Liver (tissue), 9 donors: ENCODE data around the gene HOXB2. TPM values are rescaled to one million over a fixed set of nuclear protein-coding genes. Genes with fewer than 3 reads are reported as not detected.

ENCODE experiments used
- DNase-seq: peaks from one replicate; pipeline ENCODE4 v3.0.0-alpha.2; 2017; ENCODE audit warnings: low spot score
- H3K27ac ChIP-seq, 2 donors: one replicate each; pipeline ENCODE4 v1.7.0; 2013; ENCODE audit warnings: inconsistent platforms in 2 of 2, low read length in 2 of 2, control low read depth in 1 of 2, low read depth in 1 of 2, mild to moderate bottlenecking in 1 of 2
- H3K27me3 ChIP-seq, 4 donors: one replicate each; pipeline versions ENCODE4 v1.6.1 to v1.7.0; 2013; ENCODE audit warnings: low read length in 3 of 4, inconsistent platforms in 1 of 4, mild to moderate bottlenecking in 1 of 4, moderate library complexity in 1 of 4; ENCODE audit not compliant: control insufficient read depth in 4 of 4, insufficient read depth in 4 of 4
- H3K36me3 ChIP-seq, 4 donors: one replicate each; pipeline versions ENCODE4 v1.6.1 to v1.7.0; 2013; ENCODE audit warnings: low read length in 3 of 4, mild to moderate bottlenecking in 3 of 4, low read depth in 1 of 4, moderate library complexity in 1 of 4; ENCODE audit not compliant: control insufficient read depth in 4 of 4, insufficient read depth in 3 of 4
- H3K4me1 ChIP-seq, 4 donors: one replicate each; pipeline versions ENCODE4 v1.6.1 to v1.7.0; 2013; ENCODE audit warnings: low read length in 3 of 4, mild to moderate bottlenecking in 3 of 4, moderate library complexity in 1 of 4; ENCODE audit not compliant: control insufficient read depth in 4 of 4, insufficient read depth in 4 of 4
- H3K4me3 ChIP-seq, 3 donors: one replicate each; pipeline versions ENCODE4 v1.6.1 to v1.7.0; 2013; ENCODE audit warnings: low read length in 3 of 3, control low read depth in 1 of 3, low read depth in 1 of 3, mild to moderate bottlenecking in 1 of 3
- H3K9ac ChIP-seq, 2 donors: one replicate each; pipeline ENCODE4 v1.7.0; 2013; ENCODE audit warnings: low read length in 2 of 2, mild to moderate bottlenecking in 2 of 2, moderate library complexity in 2 of 2, control low read depth in 1 of 2, low read depth in 1 of 2
- H3K9me3 ChIP-seq, 4 donors: one replicate each; pipeline versions ENCODE4 v1.6.1 to v1.7.0; 2013; ENCODE audit warnings: low read length in 3 of 4; ENCODE audit not compliant: control insufficient read depth in 4 of 4
- EGR1 ChIP-seq, 2 donors: IDR thresholded peaks; 2 replicates each; pipeline ENCODE4 v1.6.1; 2016 to 2018; ENCODE audit warnings: antibody characterized with exemption in 2 of 2, low read depth in 2 of 2
- FOXA1 ChIP-seq: IDR thresholded peaks from 2 replicates; pipeline ENCODE4 v1.6.1; 2016; ENCODE audit warnings: antibody characterized with exemption
- FOXA2 ChIP-seq: IDR thresholded peaks from 2 replicates; pipeline ENCODE4 v1.6.1; 2016; ENCODE audit warnings: antibody characterized with exemption
- HNF4A ChIP-seq, 2 donors: conservative IDR thresholded peaks; 2 replicates each; pipeline ENCODE4 v1.6.1; 2016; ENCODE audit warnings: antibody characterized with exemption in 2 of 2, mild to moderate bottlenecking in 2 of 2
- HNF4G ChIP-seq: IDR thresholded peaks from 2 replicates; pipeline ENCODE4 v1.6.1; 2016; ENCODE audit warnings: antibody characterized with exemption
- JUND ChIP-seq, 2 donors: IDR thresholded peaks; 2 replicates each; pipeline ENCODE4 v1.6.1; 2016; ENCODE audit warnings: antibody characterized with exemption in 2 of 2
- NR2F2 ChIP-seq: IDR thresholded peaks from 2 replicates; pipeline ENCODE4 v1.6.1; 2016; ENCODE audit warnings: antibody characterized with exemption
- RAD21 ChIP-seq, 2 donors: IDR thresholded peaks; 2 replicates each; pipeline ENCODE4 v1.6.1; 2016; ENCODE audit warnings: antibody characterized with exemption in 2 of 2, mild to moderate bottlenecking in 2 of 2
- REST ChIP-seq: IDR thresholded peaks from 2 replicates; pipeline ENCODE4 v1.6.1; 2016; ENCODE audit warnings: antibody characterized with exemption, mild to moderate bottlenecking
- RXRA ChIP-seq, 2 donors: IDR thresholded peaks; 2 replicates each; pipeline ENCODE4 v1.6.1; 2017 to 2018; ENCODE audit warnings: antibody characterized with exemption in 2 of 2, mild to moderate bottlenecking in 1 of 2
- SP1 ChIP-seq: IDR thresholded peaks from 2 replicates; pipeline ENCODE4 v1.6.1; 2018; ENCODE audit warnings: antibody characterized with exemption, mild to moderate bottlenecking
- TAF1 ChIP-seq: conservative IDR thresholded peaks from 2 replicates; pipeline ENCODE4 v1.6.1; 2016; ENCODE audit warnings: antibody characterized with exemption, mild to moderate bottlenecking
- YY1 ChIP-seq: IDR thresholded peaks from 2 replicates; pipeline ENCODE4 v1.6.1; 2016; ENCODE audit warnings: antibody characterized with exemption, mild to moderate bottlenecking
- WGBS: extraction: QIAGEN DNeasy Blood & Tissue Kit; methylation state at CpG from one replicate; pipeline ENCODE4 v1.1.7; 2013; 5-methylcytosine and 5-hydroxymethylcytosine counted together
- polyA plus RNA-seq, 2 donors: library from polyadenylated mRNA; stranded (reverse) in 1 of 2; unstranded in 1 of 2; fragments of 200-250 nt in 1 of 2; fragments of >200 nt in 1 of 2; fragmentation: Nextera tagmentation in 1 of 2; extraction: Ambion mirVana in 1 of 2; gene quantifications; one replicate each; pipeline versions ENCODE4 v1.2.1 to v1.2.3, GENCODE V29; 2013 to 2015
- total RNA-seq, 2 donors: library from RNA; depleted of rRNA; stranded (reverse); fragments of >200 nt; gene quantifications; one replicate each; pipeline ENCODE4 v1.2.3, GENCODE V29; 2014
- TF ChIP-seq, protein P1 (sequence below): IDR thresholded peaks from 2 replicates; pipeline ENCODE4 v1.6.1; 2016; ENCODE audit warnings: antibody characterized with exemption
- TF ChIP-seq, protein P2 (sequence below): IDR thresholded peaks from 2 replicates; pipeline ENCODE4 v1.6.1; 2016; ENCODE audit warnings: antibody characterized with exemption
- TF ChIP-seq, protein P3 (sequence below): IDR thresholded peaks from 2 replicates; pipeline ENCODE4 v1.6.1; 2016; ENCODE audit warnings: antibody characterized with exemption
- TF ChIP-seq, protein P4 (sequence below): fragments of 150-350 bp; IDR thresholded peaks from 2 replicates; pipeline ENCODE4 v1.5.1; 2017; ENCODE audit warnings: improper control_type of control experiment, low read depth, low read length; ENCODE audit not compliant: missing input control
- donor health status: healthy.
- donor health status: healthy.
- donor health status: healthy.
- donor health status: healthy.
- donor health status: healthy.

Gene HOXB2
- total and polyA plus RNA-seq, 4 donors, result 0.67 to 2.5 (median 1.8) TPM

GRCh38 chr17:48561884-48562810 is 17.2 kb upstream of the HOXB2 start:
- DNase-seq, result no peak
- H3K27me3 ChIP-seq, result peaks cover 3 to 11% (median 7%) of the 10 kb centered on the region in 4 donors
- peaks cover 0 to 2% (median 0%) of the 10 kb centered on the region in 4 donors for H3K4me1 ChIP-seq
- H3K4me3 ChIP-seq, result no peak overlapping the region
- no peak for TF ChIP-seq RXRA (IDR thresholded peaks at IDR 0.05)
- no peak for TF ChIP-seq HNF4G
- no peak for TF ChIP-seq JUND (IDR thresholded peaks at IDR 0.05)
- TF ChIP-seq, protein P1, sequence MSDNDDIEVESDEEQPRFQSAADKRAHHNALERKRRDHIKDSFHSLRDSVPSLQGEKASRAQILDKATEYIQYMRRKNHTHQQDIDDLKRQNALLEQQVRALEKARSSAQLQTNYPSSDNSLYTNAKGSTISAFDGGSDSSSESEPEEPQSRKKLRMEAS, result no peak
- TF ChIP-seq, protein P2, sequence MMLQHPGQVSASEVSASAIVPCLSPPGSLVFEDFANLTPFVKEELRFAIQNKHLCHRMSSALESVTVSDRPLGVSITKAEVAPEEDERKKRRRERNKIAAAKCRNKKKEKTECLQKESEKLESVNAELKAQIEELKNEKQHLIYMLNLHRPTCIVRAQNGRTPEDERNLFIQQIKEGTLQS, result no peak
- TF ChIP-seq FOXA2, result no peak
- TF ChIP-seq REST, result no peak
- TF ChIP-seq FOXA1, result no peak
- no peak for TF ChIP-seq EGR1 (IDR thresholded peaks at IDR 0.05; ENCODE audit: low read depth in 2 of 2)
- no peak for TF ChIP-seq SP1
- no peak for TF ChIP-seq NR2F2
- no peak for TF ChIP-seq RAD21 (IDR thresholded peaks at IDR 0.05)
- TF ChIP-seq TAF1, result no peak
- TF ChIP-seq HNF4A (conservative IDR thresholded peaks at IDR 0.05), result no peak
- TF ChIP-seq YY1, result no peak
- TF ChIP-seq, protein P3, sequence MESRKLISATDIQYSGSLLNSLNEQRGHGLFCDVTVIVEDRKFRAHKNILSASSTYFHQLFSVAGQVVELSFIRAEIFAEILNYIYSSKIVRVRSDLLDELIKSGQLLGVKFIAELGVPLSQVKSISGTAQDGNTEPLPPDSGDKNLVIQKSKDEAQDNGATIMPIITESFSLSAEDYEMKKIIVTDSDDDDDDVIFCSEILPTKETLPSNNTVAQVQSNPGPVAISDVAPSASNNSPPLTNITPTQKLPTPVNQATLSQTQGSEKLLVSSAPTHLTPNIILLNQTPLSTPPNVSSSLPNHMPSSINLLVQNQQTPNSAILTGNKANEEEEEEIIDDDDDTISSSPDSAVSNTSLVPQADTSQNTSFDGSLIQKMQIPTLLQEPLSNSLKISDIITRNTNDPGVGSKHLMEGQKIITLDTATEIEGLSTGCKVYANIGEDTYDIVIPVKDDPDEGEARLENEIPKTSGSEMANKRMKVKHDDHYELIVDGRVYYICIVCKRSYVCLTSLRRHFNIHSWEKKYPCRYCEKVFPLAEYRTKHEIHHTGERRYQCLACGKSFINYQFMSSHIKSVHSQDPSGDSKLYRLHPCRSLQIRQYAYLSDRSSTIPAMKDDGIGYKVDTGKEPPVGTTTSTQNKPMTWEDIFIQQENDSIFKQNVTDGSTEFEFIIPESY, result no peak
- TF ChIP-seq, protein P4, sequence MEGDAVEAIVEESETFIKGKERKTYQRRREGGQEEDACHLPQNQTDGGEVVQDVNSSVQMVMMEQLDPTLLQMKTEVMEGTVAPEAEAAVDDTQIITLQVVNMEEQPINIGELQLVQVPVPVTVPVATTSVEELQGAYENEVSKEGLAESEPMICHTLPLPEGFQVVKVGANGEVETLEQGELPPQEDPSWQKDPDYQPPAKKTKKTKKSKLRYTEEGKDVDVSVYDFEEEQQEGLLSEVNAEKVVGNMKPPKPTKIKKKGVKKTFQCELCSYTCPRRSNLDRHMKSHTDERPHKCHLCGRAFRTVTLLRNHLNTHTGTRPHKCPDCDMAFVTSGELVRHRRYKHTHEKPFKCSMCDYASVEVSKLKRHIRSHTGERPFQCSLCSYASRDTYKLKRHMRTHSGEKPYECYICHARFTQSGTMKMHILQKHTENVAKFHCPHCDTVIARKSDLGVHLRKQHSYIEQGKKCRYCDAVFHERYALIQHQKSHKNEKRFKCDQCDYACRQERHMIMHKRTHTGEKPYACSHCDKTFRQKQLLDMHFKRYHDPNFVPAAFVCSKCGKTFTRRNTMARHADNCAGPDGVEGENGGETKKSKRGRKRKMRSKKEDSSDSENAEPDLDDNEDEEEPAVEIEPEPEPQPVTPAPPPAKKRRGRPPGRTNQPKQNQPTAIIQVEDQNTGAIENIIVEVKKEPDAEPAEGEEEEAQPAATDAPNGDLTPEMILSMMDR, result no peak
- no peak overlapping the region for H3K27ac ChIP-seq
- 29% methylated on average over 15 of the region's 15 CpGs for WGBS
- no peak overlapping the region for H3K9ac ChIP-seq
- H3K36me3 ChIP-seq, result no peaks in the 10 kb centered on the region
- H3K9me3 ChIP-seq, result no peaks in the 10 kb centered on the region
